Femur (tissue), 1 donor: ENCODE results near the gene ACOX2.
"Not testable (repeated sequence)": the region's sequence is repeated elsewhere in the genome, so short reads cannot be mapped to it uniquely, and the experiment has no call there.

Source experiments
- DNase-seq: peaks from one replicate; pipeline ENCODE4 v3.0.0-alpha.2; 2017

ACOX2 gene

GRCh38 chr3:58534592-58535494, 2.1 kb downstream of the ACOX2 start:
- no peak for DNase-seq

GRCh38 chr3:58532794-58533220, 4.2 kb downstream of the ACOX2 start:
- DNase-seq, result peak; percentile 75

- no peak for DNase-seq
Observed at GRCh38 chr3:58531956-58532355, 5.0 kb downstream of the ACOX2 start.

- no peak for DNase-seq
Observed at GRCh38 chr3:58531555-58531954, 5.4 kb downstream of the ACOX2 start.

GRCh38 chr3:58530354-58530865, 6.6 kb downstream of the ACOX2 start:
- DNase-seq, result no peak

GRCh38 chr3:58529516-58530353, 7.3 kb downstream of the ACOX2 start:
- no peak for DNase-seq

- peak; percentile 54 for DNase-seq
Observed at GRCh38 chr3:58528629-58529028, 8.4 kb downstream of the ACOX2 start.

GRCh38 chr3:58527440-58527839, 9.6 kb downstream of the ACOX2 start:
- DNase-seq, result not testable (repeated sequence)

- no peak for DNase-seq
Observed at GRCh38 chr3:58526515-58526957, 10.5 kb downstream of the ACOX2 start.

GRCh38 chr3:58524326-58524888, 12.6 kb downstream of the ACOX2 start:
- no peak for DNase-seq

GRCh38 chr3:58522759-58523425, 14.1 kb downstream of the ACOX2 start:
- no peak for DNase-seq

GRCh38 chr3:58521917-58522631, 14.9 kb downstream of the ACOX2 start:
- peak; percentile 47 for DNase-seq

- DNase-seq, result no peak
Observed at GRCh38 chr3:58521336-58521670, 15.7 kb downstream of the ACOX2 start.

GRCh38 chr3:58520403-58521335, 16.3 kb downstream of the ACOX2 start:
- no peak for DNase-seq

- no peak for DNase-seq
Observed at GRCh38 chr3:58519668-58520402, 17.2 kb downstream of the ACOX2 start.

- no peak for DNase-seq
Observed at GRCh38 chr3:58518291-58518789, 18.6 kb downstream of the ACOX2 start.

- no peak for DNase-seq
Observed at GRCh38 chr3:58514405-58514804, 22.6 kb downstream of the ACOX2 start.

- no peak for DNase-seq
Observed at GRCh38 chr3:58508437-58508836, 28.6 kb downstream of the ACOX2 start.

- DNase-seq, result no peak
Observed at GRCh38 chr3:58507356-58508078, 29.5 kb downstream of the ACOX2 start.
